Measurements from ENCODE around the gene CRYBG1.

The CRYBG1 gene

DNA sequence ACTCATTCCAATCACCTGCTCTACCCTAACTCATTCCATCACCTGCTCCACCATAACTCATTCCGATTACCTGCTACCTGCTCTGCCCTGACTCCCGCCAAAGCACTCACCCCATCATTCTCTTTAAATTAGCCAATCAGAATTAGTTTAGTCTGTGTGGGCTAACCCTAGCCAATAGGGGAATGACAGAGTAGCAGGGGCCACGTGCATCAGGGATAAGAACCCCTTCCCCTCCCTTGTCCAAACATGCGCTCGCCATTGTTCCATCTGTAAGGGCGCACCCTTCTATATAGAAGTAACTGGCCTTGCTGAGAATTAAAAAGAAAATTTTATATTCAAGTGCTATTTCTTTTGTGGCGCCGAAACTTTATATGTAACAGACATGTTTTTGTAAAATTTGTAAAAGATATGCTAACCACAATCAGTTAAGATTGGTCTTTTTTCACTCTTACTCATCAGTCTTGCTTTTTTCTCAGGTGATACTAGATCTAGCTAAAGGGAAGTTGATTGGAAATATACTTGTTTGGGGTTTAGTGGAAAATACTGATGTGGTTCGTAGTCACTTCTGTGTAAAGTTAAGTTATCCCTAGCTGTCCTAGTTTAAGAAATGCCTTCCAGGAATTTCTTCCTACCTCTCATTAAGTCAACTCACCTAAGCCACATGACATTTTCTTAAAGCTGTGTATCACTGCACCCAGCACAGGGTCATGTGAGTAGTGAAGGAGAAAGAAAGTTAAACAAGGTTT is 252.3 kb downstream of the CRYBG1 start:
- no peak for DNase-seq

DNA sequence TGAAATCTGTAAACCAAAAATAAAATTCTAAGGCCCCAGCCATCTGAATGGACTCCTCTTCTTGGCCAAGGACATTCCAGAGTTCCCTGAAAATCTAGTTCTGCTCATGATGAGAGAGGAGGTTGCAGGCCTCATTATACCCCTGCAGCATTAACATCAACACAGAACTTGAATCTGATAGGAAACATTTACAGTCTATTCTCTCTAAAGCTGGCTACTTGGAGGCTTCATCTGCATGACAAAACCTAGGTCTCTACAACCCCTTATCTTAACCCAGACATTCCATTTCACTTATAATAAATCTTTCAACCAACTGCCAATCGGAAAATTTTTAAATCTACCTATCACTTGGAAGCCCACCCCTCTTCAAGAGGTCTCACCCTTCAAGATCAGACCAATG is 253.1 kb downstream of the CRYBG1 start:
- DNase-seq = no peak

DNA sequence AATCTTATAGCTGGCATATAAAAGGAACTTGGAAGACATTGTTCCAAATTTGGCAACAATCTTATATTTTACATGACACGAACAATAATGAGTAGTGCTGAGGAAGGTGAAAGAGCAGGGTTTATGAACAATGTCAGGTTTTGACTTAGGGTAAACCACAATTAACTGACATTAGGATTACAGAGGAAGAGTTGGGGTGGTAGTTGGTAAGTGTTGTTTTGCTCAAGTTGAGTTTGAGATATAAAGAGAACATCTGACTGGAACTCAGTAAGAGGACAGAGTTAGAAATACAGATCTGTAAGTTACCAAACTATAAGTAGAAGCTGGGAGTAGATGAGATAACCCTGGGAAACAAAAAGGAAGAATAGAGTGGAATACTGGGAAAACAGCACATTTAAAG is 253.6 kb downstream of the CRYBG1 start:
- DNase-seq = no peak

DNA sequence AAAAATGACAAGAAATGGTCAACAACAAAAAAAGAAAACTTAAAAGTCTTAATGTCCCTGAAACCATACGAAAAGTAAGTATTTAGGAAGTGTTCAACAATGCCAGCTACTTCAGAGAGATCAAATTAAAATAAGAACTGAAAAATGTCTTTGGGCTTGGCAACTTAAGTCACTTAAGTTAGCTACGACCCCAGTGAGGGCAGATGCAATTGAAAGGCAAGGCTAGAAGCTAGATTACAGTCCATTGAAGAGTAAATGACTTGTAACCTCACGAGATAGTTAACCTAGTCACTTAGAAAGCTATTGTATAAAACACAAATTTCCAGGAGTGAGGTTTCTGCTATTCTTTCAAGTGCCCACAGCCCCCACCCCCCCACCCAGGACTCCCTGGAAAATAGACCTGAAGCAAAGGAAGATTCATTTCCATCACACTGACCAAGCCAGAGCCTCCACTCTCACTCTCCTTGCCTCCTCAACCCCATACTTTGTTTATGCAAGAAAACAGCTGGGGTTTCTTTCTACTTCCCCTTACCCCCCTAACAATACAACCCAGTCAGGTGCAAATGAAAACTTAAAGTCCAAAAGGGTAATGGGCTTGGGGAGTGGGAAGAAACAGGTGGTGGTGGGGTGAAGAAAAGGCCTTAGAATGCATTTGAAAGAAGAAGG is 254.2 kb downstream of the CRYBG1 start:
- no peak for DNase-seq

DNA sequence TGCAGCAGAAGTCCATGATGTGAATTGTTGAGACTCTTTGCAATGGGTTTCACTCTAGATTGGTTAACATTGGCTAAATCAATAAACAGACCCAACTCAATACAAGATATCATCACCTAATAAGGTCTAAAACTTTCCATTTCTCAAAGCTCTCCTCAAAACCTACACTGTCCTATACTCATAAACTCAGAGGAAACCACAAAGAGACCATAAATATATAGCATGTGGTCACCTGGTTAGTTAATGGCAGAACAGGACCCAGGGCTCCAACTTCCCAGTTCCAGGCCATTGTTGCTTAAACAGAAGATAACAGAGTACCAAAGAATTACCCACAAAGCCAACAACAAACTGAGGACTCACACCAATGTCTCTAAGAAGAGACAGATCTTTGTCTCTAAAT is 256.8 kb downstream of the CRYBG1 start:
- DNase-seq = no peak

DNA sequence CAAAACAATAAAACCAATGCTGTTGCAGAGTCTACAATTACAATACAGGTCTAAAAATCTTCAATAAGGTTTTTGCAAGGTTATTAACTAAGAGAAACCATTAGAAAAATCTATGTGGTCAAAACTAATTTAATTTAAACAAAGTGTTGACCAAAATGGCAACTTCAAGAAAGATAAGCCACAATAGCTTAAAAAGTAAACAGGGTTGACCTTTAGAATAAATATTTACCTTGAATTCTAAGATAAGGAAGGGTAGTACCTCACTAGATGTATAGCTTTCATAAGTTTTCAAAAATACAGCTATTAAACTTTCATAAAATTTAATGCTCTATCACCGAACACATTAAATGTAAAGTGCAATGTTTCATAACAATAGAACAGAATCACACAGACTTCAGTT is 257.3 kb downstream of the CRYBG1 start:
- DNase-seq = no peak

DNA sequence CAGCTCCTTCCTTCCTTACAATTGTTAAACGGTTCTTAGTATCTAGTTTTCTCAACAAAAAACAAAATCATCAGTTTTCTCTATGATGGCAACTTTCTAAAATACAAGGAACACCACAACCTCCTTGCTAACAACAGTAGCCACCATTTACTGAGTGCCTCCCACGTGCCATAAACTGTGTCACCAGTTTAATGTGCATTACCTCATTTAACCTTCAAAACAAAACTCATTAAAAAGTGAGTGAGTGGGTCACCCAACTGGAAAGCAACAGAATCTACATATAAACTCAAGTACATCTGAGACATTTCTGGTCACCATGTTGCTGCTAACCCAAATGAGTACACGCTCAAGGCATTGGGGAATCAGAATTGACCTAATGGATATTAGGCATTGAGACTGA is 257.8 kb downstream of the CRYBG1 start:
- no peak for DNase-seq

DNA sequence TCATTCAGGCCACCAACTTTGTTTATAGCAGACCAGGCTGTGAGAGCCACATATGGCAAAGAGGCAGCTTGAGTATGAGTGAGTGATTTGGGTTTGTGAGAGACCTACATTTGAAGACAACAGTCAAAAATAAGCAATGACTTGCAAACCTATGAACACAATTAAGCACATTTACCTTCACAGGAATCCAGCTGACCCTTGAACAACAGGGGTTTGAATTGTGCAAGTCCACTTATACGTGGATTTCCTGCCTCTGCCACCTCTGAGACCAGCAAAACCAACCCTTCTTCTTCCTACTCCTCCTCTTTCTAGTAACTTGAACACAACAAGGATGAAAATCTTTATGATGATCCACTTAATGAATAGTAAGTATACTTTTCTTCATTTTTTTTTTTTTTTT is 258.7 kb downstream of the CRYBG1 start:
- DNase-seq = no peak

DNA sequence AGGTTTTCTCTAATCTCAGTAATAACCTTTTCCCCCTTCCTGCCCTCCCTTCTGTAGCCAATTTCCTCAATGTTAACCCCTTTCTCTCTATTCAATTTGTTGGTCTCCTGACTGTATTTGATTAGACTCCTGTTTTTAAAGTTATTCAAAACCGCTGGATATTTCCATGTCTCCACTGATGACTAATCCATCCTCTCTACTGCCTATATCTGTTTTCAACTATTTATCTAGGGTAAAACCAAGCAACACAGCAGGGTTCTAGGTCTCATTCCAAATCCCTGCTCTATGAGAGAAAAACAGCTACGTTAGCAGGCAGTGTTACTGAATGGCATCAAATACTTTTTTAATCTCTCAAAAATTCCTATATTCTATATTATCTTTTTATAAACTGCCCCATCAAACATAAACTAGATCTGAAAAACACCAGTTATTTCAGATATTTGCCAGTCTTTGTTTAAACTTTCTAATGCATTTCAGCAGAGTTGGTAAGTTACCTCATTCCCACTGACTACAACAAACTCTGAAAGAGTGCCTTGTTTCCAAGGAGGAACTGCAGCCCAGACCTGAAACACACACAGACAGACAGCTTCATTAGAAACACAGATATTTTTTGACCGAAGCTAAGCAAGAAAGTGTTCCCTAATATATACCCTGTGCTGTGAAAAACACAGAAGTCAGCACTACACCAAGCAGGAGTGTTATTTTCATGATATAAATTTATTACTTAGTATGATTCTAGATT is 260.6 kb downstream of the CRYBG1 start:
- no peak for DNase-seq

Data from NCI-H1048 (cell line).